DOHH2 (cell line): ENCODE measurements around the gene MAPRE3.

Experiments used
- H3F3A ChIP-seq: fragments of 200-600 bp; sonication (generic), shearing (Covaris generic); 2 replicates; pipeline ENCODE4 v1.6.0; 2016; ENCODE audit warnings: antibody characterized with exemption, mild to moderate bottlenecking; ENCODE audit not compliant: control insufficient read depth, insufficient read depth
- H3K27ac ChIP-seq: fragments of 200-600 bp; sonication (generic); 2 replicates; pipeline ENCODE4 v1.5.1; 2014; ENCODE audit warnings: low read depth, mild to moderate bottlenecking, low read length, moderate library complexity
- H3K27me3 ChIP-seq: fragments of 200-600 bp; sonication (generic); 2 replicates; pipeline ENCODE4 v1.6.1; 2014; ENCODE audit warnings: mild to moderate bottlenecking, low read length, mixed read lengths; ENCODE audit not compliant: control insufficient read depth
- H3K36me3 ChIP-seq: fragments of 200-600 bp; sonication (generic); 2 replicates; pipeline ENCODE4 v1.6.1; 2014; ENCODE audit warnings: mild to moderate bottlenecking, low read length, moderate library complexity, mixed read lengths; ENCODE audit not compliant: control insufficient read depth
- H3K4me1 ChIP-seq: fragments of 200-600 bp; sonication (generic); 2 replicates; pipeline ENCODE4 v1.6.1; 2014; ENCODE audit warnings: mild to moderate bottlenecking, low read length, mixed read lengths; ENCODE audit not compliant: control insufficient read depth
- H3K4me2 ChIP-seq: fragments of 200-600 bp; sonication (generic); 2 replicates; pipeline ENCODE4 v1.6.0; 2014; ENCODE audit warnings: mild to moderate bottlenecking, low read length, moderate library complexity
- H3K4me3 ChIP-seq: fragments of 200-600 bp; sonication (generic); 2 replicates; pipeline ENCODE4 v1.5.1; 2014; ENCODE audit warnings: mild to moderate bottlenecking, low read length, mixed read lengths
- H3K79me2 ChIP-seq: fragments of 200-600 bp; sonication (generic); 2 replicates; pipeline ENCODE4 v1.6.1; 2014; ENCODE audit warnings: mild to moderate bottlenecking, low read length, mixed read lengths; ENCODE audit not compliant: control insufficient read depth
- H3K9me2 ChIP-seq: fragments of 200-600 bp; sonication (generic); replicated peaks from 2 replicates; pipeline ENCODE4 v1.6.1; 2014; ENCODE audit warnings: mild to moderate bottlenecking, low read length, mixed read lengths; ENCODE audit not compliant: control insufficient read depth
- H3K9me3 ChIP-seq: fragments of 200-600 bp; sonication (generic); 2 replicates; pipeline ENCODE4 v1.6.1; 2014; ENCODE audit warnings: antibody characterized with exemption, low read length, mixed read lengths; ENCODE audit not compliant: control insufficient read depth, insufficient read depth
- H4K20me1 ChIP-seq: fragments of 200-600 bp; sonication (generic); 2 replicates; pipeline ENCODE4 v1.6.0; 2014; ENCODE audit warnings: low read depth, mild to moderate bottlenecking, antibody characterized with exemption, low read length, moderate library complexity; ENCODE audit not compliant: control insufficient read depth, insufficient read depth
- CTCF ChIP-seq: fragments of 200-600 bp; sonication (generic); IDR thresholded peaks from one replicate; pipeline ENCODE4 v1.5.1; 2014; ENCODE audit warnings: antibody characterized with exemption, mild to moderate bottlenecking, low read depth, low read length; ENCODE audit not compliant: poor library complexity, severe bottlenecking
- EZH2phosphoT487 ChIP-seq: fragments of 200-600 bp; sonication (generic); IDR thresholded peaks from 2 replicates; pipeline ENCODE4 v1.6.1; 2017; ENCODE audit warnings: borderline replicate concordance, mild to moderate bottlenecking, antibody characterized with exemption, low read length, moderate library complexity, mixed read lengths

MAPRE3 gene

DNA sequence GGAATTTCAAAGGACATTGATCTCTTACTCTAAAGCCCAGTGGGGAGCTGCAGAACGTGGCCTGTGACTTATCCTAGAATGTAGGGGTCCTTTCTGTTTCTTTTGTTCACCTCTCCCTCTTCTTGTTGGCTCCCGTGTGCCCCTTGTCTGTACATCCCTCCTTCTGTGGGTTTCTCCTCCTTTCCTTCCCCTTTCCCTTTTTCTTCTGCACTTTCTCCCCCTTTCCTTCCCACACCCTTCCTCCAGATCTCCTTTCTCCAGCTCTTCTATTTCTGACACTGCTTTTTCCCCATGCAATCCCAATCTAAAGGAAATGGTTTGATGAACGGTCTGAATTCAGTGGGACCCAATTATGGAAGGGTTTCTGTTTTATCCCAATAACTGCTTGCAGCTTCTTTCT is 35.5 kb upstream of the MAPRE3 start:
- Histone ChIP-seq H3K4me1 (no peaks in the 10 kb centered on the region), H3K79me2 (no peaks in the 10 kb centered on the region), H3K9me2 (no peaks in the 10 kb centered on the region), H3K27me3 (no peaks in the 10 kb centered on the region), H3K36me3 (no peaks in the 10 kb centered on the region), H3K9me3 (no peaks in the 10 kb centered on the region), H3K4me3 (no peak overlapping the region), H3F3A (no peaks in the 10 kb centered on the region), H3K27ac (no peak overlapping the region), H4K20me1 (no peaks in the 10 kb centered on the region), H3K4me2 (no peak overlapping the region)
- TF ChIP-seq EZH2phosphoT487 (no peak), CTCF (no peak)

DNA sequence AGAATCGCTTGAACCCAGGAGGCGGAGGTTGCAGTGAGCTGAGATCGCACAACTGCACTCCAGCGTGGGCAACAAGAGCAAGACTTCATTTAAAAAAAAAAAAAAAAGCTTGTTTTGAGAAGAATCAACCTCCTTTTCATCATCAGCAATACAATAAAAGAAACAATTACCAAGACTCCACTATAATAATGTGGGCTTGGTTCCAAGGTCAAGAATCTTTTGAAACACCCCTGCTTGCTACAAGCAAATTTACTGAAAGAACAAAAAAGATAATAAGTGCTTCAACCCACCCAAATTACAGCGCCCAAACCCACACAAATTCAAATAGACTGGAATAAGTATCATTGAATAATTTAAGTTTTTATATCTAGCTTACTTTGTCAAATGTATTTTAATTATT is 33.6 kb upstream of the MAPRE3 start:
- TF ChIP-seq EZH2phosphoT487 = no peak
- no peak for TF ChIP-seq CTCF
- H3F3A ChIP-seq = no peaks in the 10 kb centered on the region
- H3K27me3 ChIP-seq = no peaks in the 10 kb centered on the region
- H3K36me3 ChIP-seq = no peaks in the 10 kb centered on the region
- no peak overlapping the region for H3K4me2 ChIP-seq
- no peaks in the 10 kb centered on the region for H3K9me2 ChIP-seq
- H3K4me3 ChIP-seq = no peak overlapping the region
- H4K20me1 ChIP-seq = no peaks in the 10 kb centered on the region
- H3K27ac ChIP-seq = no peak overlapping the region
- no peaks in the 10 kb centered on the region for H3K9me3 ChIP-seq
- H3K4me1 ChIP-seq = no peaks in the 10 kb centered on the region
- H3K79me2 ChIP-seq = no peaks in the 10 kb centered on the region

DNA sequence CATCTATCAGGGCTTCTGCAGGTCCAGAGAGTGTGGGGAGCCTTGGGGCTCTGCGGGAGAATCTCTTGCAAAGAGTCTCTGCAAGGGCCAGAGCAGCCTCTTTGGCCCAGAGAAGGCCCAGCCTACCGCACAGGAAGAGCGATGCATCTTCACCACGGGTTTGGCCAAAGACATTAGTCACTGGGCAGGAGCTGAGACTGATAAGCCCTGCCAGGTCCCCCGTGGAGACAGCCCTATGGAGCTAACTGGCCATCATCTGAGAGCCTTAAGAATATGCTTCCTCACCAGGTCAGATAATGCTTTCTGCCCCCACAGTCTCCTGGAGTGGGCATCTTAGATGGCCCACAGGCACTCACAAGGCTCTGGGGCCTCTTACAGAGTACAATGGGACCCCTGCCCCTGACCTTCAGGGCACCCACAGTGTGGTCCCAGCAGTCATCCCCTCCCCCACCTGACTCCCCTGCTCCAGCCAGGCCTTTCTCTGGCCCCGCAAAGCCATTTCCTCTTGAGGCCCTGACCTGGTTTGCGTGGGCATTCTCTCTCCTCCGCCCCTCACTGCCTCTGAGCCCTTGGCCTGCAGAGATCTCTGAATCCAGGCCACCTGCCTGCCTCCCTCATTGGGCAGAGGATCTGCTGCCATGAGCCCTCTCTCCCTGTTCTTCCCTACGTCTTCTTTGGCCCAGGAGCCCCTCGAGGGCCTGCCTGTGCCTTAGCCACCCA is 31.9 kb upstream of the MAPRE3 start:
- no peak overlapping the region for H3K4me3 ChIP-seq
- H3K27ac ChIP-seq = no peak overlapping the region
- TF ChIP-seq EZH2phosphoT487 (no peak), CTCF (no peak)
- no peak overlapping the region for H3K4me2 ChIP-seq
- no peaks in the 10 kb centered on the region for H3K27me3 ChIP-seq
- H3K9me3 ChIP-seq = no peaks in the 10 kb centered on the region
- no peaks in the 10 kb centered on the region for H3K4me1 ChIP-seq
- no peaks in the 10 kb centered on the region for H3F3A ChIP-seq
- H3K79me2 ChIP-seq = no peaks in the 10 kb centered on the region
- H3K36me3 ChIP-seq = no peaks in the 10 kb centered on the region
- no peaks in the 10 kb centered on the region for H3K9me2 ChIP-seq
- no peaks in the 10 kb centered on the region for H4K20me1 ChIP-seq
